Spleen (tissue), 7 donors: Measurements from ENCODE around the gene MOB1B.
"Not testable (repeated sequence)": the region's sequence is repeated elsewhere in the genome, so short reads cannot be mapped to it uniquely, and the experiment has no call there.

ENCODE experiments used
- POLR2A ChIP-seq, 3 donors: fragments of 450-650 bp; IDR thresholded peaks; one replicate each; pipeline ENCODE4 v1.5.1; 2017; ENCODE audit warnings: antibody characterized with exemption in 3 of 3, mild to moderate bottlenecking in 1 of 3
- POLR2AphosphoS5 ChIP-seq, 3 donors: sonication (generic); formaldehyde crosslinking; IDR thresholded peaks; one replicate each; pipeline ENCODE4 v1.5.1; 2017; ENCODE audit warnings: antibody characterized with exemption in 3 of 3
- TF ChIP-seq, protein P1 (sequence below), 11 experiments: fragments of 200-600 bp in 7 of 11; fragments of 450-650 bp in 4 of 11; sonication (generic) in 4 of 11; IDR thresholded peaks in 8 of 11; conservative IDR thresholded peaks in 3 of 11; 1 replicate in 7 of 11; 2 replicates in 4 of 11; pipeline versions ENCODE4 v1.4.0 to v1.8.0; 2016 to 2021; ENCODE audit warnings: antibody characterized with exemption in 11 of 11, inconsistent platforms in 4 of 11, mild to moderate bottlenecking in 1 of 11
- donor health status: DM: no; HTN: no; CAD: no; lungs with moderate emphysema.
- donor health status: DM: no; HTN: no; CAD: no.
- donor health status: DM: no; HTN: no; CAD: no.

DNA sequence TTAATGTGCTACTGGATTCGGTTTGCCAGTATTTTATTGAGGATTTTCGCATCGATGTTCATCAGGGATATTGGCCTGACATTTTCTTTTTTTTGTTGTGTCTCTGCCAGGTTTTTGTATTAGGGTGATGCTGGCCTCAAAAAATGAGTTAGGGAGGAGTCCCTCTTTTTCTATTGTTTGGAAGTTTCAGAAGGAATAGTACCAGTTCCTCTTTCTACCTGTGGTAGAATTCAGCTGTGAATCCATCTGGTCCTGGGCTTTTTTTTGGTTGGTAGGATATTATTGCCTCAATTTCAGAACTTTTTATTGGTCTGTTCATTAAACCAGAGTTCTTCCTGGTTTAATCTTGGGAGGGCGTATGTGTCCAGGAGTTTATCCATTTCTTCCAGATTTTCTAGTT is 99.2 kb downstream of the MOB1B start:
- TF ChIP-seq, protein P1, sequence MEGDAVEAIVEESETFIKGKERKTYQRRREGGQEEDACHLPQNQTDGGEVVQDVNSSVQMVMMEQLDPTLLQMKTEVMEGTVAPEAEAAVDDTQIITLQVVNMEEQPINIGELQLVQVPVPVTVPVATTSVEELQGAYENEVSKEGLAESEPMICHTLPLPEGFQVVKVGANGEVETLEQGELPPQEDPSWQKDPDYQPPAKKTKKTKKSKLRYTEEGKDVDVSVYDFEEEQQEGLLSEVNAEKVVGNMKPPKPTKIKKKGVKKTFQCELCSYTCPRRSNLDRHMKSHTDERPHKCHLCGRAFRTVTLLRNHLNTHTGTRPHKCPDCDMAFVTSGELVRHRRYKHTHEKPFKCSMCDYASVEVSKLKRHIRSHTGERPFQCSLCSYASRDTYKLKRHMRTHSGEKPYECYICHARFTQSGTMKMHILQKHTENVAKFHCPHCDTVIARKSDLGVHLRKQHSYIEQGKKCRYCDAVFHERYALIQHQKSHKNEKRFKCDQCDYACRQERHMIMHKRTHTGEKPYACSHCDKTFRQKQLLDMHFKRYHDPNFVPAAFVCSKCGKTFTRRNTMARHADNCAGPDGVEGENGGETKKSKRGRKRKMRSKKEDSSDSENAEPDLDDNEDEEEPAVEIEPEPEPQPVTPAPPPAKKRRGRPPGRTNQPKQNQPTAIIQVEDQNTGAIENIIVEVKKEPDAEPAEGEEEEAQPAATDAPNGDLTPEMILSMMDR (IDR thresholded peaks at IDR 0.05 in 8 of 11, conservative IDR thresholded peaks at IDR 0.05 in 3 of 11): not testable (repeated sequence)
- TF ChIP-seq POLR2A, POLR2AphosphoS5 (IDR thresholded peaks at IDR 0.05): not testable (repeated sequence)
